Stimulated activated CD8-positive, alpha-beta memory T cell treated with anti-CD3 and anti-CD28 coated beads, Interleukin-2, amount 100 ng/mL, for 48 hours (primary cell): ENCODE results near the gene CCDC88C.
A peak's percentile ranks its signal among the peaks of the same experiment; 100 is the strongest.
"Not testable (repeated sequence)": the region's sequence is repeated elsewhere in the genome, so short reads cannot be mapped to it uniquely, and the experiment has no call there.

Source experiments
- DNase-seq, 2 donors: peaks; one replicate each; pipeline ENCODE4 v3.0.0-alpha.2; 2020; ENCODE audit warnings: low read depth in 2 of 2

CCDC88C gene

DNA sequence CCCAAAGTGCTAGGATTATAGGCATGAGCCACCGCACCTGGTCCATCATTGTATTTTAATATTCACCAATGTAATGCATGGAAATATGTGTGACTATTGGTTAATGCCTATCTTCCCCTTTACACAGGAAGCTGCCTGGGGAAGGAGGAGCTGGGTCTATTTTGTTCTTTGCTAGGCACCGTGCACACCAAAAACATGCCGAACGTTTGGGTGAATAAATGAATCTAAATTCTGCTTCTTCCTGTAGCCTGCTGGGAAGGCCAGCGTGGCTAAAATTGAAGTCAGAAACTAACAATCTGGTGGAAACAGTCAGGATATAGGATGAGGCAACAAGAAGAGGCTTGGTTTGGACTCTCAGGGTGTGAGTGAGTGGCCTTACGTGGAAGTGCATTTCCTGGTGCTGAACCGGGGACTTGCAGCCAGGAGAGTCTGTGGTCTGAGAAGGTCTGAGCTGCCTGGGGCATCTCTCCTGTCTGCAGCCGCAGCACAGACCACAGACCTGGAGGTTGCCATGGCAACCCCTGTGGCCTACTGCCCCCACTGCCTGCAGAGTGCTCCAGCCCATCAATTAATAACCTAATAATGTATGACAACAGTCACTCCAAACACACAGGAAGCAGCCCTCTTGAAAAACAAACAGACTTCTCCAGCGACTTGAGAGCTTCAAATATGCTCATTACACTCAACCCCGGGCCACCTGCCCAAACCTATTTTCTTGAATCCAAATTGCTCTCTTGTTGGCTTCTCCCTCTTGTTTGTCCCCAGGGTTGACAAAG, 167.6 kb downstream of the CCDC88C start:
- DNase-seq = no peak

DNA sequence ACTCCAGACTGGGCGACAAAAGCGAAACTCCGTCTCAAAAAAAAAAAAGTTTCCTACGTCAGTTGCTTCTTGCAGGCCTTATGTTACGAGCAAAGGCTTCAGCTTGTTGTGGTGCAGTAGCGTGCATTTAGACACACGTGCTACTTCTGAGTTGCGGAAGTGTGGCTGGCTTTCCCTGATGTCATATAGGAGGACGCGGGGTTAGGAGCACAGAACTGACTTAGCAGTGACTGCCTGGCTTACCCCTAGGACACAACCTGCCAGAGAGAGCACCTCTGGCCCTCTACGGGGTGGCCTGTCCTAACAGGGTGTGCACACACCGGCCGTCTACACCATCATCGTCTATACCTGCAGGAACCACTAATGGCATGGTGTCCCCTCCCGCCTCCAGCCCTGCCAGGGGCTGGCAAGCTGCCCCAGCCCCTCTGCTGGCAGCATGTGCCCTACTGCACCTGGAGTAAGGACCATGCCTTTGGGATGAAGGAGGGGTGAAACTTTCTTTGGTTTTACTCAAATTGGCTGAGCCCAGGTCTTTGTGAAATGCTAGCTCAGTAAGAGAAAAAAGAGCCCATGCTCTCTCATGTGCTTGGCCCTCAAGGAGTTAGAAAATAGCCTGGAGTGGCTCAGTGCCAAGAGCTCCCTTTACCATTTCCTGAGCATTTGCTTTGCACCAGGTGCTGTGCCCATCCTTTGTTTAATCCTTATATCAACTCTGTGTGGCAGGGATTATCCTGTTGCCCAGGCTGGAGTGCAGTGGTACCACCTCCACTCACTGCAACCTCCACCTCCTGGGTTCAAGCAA, 171.4 kb downstream of the CCDC88C start:
- no peak for DNase-seq

DNA sequence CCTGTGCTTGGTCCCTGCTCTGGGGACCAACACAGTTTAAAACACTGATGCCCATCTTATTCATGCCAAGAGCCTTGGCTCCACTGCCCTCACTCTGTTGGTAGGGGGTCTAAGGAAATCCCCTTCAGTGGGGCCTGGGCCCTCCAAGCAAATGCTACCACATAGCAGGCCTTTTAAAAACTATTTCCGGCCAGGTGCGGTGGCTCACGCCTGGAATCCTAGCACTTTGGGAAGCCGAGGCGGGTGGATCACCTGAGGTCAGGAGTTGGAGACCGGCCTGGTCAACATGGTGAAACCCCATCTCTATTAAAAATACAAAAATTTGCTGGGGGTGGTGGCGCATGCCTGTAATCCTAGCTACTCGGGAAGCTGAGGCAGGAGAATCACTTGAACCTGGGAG, 172.0 kb downstream of the CCDC88C start:
- not testable (repeated sequence) for DNase-seq

DNA sequence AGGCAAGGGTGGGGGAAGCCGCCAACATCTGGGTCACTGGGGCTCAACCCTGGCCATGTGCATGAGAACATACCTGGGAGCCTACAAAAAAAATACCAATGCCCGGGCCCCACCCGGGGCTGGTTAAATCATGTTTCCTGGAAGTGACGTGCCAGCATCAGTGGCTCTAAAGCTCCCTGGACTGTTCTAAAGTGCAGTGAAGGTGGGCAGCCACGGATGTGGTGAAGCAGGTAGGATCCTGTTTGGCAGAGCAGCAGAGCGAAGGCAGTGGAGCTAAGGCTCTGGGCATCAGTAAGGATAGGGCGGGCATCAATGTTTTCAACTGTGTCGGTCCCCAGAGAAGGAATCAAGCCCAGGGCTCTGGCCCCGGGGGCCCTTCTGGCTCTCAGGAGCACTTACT, 172.6 kb downstream of the CCDC88C start:
- DNase-seq = no peak

DNA sequence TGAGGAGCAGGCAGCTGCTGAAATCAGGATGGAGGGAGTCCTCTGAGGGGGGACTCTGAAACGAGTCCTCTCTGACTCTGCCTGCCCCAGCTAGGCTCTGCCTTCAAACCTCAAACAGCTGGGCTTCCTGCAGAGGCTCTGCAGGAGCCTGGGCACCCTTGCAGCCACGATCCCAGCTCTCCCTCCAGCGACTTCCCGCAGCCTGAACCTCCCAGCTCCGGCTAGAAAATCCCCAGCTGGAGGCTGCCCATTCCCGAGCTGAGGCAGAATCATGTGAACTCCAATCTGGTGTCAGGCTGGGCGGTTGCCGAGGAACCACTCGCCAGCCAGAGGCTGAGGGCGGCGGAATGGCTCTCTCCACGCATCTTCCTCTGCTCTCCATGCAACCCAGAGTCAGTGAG, 173.1 kb downstream of the CCDC88C start, which contains the start of gene GPR68:
Gene GPR68 (minus strand): TSS at position 204 of the 401 bp plus-strand sequence. CDS start 9,654 bp downstream, outside the sequence.
- no peak for DNase-seq

DNA sequence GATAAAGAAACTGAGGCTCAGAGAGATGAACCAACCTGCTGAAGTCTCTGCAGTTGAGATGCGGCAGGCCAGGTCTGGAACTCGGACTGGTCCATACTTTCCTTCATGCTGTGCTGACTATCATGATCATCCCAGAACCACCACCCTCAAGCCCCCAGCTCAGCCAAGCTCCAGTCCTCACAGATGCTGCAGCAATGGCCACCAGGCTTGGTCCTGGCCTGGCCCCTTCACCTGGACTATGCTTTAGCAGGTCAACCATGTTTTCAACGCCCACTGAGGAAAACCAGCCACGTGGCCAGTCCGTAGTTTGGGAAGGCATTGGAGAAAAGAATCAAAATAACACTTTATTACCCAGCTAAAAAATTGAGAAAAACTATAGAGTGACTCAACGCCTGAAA, 174.5 kb downstream of the CCDC88C start:
- no peak for DNase-seq

DNA sequence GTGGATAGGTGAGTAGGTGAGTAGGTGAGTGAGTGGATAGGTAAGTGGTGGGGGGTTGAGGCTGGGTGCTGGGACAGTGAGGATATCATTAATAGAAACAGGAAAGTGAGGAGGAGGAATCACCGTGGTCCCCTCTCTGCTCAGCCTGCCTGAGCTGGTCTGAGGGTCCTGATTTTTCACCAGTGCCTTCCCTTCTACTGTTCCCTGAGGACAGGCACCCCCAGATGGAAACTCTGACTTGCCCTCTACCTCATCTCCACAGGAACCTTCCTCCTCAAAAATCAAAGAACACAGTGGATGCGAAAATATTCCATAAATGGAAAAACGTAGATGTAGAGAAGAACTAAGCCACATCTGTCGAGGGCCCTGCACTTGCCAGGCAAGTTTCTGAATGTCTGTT, 175.0 kb downstream of the CCDC88C start:
- DNase-seq = no peak

DNA sequence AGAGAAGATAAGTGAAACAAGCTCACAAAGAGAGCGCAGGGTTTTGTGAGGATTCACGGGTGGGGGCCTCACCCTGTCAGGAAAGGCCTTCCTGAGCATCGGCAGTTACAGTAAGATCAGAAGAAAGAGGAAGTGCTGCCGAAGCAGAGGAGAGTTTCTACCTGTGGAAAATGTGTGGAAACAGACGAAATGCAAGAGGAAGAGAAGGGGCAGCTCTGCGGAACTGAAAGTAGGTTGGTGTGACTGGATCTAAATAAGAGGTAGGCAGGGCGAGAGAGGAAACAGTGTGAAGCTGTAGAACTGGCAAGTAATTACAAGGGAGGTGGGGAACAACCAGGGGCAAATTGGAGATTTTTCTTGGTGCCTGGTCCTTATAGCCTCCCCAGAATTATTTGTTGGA, 175.8 kb downstream of the CCDC88C start:
- DNase-seq = no peak

DNA sequence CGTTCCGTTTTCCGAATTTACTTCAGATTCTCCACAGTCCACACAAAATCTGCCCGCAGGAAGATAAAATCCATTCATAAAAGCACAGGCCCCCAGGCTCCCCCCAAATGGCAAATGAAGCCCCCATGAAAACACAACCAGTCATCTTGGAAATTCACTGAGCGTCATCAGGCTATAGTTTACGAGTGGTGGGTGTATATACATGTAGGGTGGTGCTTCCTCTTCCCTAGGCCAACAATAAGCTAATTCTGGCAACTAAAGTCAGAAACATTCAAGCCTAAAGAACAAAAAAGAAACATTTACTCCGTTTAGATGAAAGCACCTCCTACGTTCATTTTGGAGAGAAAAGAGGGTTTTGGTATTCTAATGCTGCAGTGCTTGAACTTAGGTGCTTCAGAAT, 179.0 kb downstream of the CCDC88C start:
- no peak for DNase-seq

DNA sequence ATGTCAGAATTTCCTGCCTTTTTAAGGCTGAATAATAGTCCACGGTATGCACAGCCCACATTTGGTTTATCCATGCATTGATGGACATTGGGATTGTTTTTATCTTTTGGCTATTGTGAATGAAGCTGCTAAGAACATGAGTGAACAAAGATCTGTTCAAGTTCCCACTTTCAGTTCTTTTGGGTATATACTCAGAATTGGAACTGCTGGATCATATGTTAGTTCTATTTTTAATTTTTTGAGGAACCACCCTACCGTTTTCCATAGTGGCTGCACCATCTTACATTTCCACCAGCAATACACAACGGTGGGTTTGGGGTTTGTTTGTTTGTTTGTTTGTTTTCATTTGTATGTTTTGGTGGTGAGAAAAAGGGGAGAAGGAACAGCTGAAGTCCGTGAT, 179.5 kb downstream of the CCDC88C start:
- no peak for DNase-seq

DNA sequence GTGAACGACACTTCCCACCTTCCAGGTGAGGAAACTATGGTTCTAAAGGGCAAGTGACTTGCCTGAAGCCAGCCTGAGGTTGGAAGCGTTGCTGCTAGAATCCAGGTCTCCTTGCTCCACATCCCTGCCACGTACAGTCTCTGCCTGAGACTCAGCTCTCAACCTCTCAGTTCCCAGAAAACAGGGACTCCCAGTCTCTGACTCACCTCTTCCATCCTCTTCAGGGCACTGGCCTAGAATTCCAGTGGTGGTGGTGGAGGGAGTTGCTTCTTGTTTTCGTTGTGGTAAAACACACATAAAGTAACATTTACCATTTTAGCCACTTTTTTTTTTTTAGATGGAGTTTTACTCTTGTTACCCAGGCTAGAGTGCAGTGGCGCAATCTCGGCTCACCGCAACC, 180.4 kb downstream of the CCDC88C start:
- DNase-seq = no peak

DNA sequence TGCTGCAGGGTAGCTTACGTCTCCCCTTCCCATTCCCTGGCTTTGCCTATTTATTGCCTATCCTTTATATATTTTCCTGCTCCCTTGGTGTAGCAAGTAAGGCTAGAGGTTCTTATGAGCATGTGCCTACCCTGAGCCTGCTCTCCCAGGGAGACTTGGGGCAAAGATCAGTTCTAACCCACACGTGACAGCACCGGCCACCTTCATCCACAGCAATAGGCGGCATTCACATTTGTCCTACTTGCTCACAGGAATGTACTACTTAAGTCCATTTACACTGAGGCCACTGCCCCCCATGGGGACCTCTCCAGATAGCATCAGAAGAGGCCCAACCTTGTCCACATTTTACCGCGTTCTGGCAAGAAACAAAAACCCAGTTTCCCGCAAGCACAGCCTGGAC, 181.8 kb downstream of the CCDC88C start:
- no peak for DNase-seq

DNA sequence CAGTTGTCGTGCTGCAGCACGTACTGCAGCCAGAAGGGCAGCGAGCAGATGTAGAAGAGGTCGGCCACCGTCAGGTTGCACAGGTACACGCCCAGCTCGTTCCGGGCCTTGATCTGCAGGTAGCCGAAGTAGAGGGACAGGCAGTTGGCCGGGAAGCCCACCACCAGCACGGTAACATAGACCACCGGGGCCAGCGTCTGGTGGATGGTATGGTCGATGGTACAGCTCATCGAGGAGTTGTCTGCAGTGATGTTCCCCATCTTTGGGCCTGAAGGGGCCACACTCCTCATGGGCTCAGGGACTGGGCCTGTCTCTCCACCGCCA, 182.9 kb downstream of the CCDC88C start:
- no peak for DNase-seq

DNA sequence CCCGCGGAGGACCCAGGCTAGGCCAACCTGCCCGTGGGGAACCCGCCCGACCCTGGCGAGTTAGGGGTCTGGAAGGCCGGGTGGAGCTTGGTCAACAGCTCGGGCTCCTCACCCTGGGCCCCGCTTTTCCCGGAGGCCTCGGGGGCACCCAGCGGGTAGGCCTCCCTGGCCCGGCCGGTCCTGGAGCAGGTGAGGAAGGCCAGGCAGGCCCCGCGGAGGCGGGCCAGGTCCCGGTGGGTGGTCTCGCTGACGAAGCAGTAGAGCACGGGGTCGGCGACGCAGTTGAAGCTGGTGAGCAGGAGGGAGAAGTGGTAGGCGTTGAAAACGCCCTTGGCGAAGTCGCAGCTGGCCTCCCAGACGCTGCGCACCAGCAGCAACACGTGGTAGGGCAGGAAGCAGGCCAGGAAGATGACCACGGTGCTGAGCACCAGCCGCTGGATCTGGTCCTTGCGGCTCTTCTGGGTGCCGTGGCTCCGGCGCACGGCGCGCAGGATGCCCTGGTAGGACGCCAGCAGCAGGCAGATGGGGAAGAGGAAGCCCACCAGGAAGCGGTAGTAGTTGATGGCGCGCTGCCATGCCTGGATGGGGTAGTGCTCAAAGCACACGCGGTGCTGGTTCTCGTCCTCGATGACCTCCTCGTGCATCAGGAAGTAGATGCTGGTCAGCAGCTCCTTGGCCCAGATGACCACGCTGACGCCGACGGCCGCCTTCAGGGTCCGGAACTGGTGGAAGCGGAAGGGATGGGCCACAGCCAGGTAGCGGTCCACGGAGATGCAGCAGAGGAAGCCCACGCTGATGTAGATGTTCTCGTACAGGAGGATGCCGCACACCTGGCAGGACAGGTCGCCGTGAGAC, 183.5 kb downstream of the CCDC88C start:
- DNase-seq = no peak

DNA sequence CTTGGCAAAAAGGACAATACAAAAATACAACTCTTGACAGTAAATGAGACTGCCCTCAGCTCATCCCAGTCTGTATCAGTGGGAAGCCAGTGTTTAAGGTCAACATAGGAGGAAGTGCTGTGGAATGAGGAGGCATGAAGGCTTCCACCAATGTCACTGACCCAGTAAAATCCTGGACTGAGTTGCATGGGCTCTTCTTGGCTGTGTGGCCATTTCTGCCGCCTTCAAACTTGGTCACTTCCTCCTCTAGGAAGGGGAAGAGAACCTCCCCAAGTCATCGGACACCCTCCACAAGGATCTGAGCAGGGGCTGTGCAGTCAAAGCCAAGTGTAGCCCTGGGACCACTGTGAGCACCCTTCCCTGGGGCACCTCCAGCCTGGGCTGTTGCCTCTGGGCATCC, 185.0 kb downstream of the CCDC88C start:
- DNase-seq = no peak

DNA sequence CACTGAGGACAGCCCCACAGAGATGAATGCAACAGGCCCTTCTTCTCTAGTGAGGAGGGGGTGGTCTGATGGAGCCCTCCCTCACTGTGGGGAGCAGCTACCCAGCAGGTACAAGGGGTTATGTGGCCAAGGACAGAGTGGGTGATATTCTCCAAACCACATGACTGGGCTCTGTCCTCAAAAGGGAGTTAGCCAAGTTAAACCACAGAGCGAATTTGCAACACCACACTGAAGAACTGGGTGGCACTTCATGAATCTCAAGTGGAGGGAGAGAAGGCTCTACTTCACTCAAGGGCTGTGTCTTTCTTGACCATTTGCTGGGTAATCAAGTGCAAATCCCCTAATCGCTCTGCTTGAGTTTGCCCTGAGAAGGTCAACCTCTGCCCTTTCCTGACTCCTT, 185.6 kb downstream of the CCDC88C start:
- no peak for DNase-seq

DNA sequence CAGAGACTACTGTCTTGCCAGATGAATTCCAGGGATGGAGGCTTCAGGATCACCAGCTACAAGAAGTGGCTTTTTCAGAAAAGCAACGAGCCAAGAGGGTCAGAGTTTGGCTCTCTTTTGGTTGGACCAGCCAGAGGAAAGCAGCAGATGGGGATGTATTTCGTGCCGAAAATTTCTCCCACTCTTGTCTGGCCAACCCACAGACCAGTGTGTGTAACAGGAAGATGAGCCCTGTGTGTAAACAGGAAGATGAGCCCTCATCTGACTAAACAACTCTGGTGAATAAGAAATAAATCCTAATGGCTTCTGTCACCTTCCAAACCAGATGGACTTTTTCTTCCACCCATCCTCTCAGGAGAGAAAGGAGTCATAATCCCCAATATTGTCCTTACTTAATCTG, 186.2 kb downstream of the CCDC88C start:
- DNase-seq = no peak

DNA sequence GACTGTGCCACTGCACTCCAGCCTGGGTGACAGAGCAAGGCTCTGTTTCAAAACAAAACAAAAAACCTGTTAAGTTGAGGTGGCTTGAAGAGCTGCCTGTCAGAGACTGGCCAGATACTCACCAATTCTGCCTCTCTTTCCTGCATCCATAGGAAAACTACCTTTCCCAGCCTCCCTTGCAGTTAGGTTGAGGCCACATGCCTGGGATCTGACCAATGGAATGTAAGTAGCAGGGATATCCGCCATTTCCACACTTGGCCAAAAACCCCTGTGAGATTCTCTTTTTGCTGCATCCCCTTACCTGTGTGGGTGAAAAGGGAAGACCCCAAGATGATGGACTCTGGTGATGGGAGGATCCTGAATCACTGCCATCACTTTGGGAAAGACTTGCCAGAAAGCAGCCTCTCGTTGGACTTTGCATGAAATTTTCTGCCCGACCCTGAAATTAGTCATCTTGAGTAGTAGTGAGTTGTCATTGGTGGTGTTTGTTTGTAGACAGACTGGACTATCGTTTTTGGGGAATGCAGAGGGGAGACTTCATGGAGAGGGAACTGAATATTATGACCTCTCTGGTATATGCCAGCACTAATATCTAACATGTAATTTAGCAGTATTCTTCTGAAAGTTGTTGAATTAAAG, 187.1 kb downstream of the CCDC88C start:
- no peak for DNase-seq

DNA sequence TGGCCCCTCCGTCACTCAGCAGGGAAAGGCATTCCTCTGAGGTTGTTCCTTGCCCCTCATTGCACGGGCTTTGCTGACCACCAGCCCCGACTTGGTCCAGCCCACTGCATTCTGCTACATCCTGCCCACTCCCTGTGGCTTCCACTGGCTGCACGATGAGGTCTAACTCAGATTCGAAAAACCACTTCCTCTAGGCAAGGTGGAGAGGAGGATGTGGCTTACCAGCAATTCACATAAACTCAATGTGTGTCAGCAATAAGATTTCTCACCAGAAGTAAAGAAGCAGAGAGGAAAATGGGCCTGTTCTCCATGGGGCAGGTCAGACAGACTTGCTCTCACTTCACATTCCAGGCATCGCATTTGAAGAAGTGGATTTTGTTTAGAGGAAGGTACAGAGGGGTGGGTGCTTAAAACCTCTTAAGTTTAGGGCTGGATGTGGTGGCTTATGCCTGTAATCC, 187.8 kb downstream of the CCDC88C start:
- DNase-seq = no peak

DNA sequence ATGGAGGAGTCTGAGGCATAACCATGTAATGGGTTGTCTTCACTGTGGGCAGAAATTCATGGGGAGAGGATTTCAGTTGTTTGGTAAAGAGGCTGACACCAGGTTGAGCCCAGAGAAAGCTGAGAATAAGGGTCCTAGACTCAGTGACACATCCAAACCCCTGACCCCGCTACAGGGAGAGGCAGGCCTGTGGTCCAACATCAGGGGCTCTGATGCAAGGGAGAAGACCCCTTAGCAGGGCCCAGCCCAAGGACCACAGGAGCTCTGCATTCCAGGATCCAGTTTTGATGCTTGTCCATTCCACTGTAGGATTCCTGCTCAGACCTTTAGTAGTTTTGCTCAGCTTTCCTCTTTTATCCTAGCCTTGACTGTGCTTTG, 188.6 kb downstream of the CCDC88C start:
- DNase-seq = no peak

DNA sequence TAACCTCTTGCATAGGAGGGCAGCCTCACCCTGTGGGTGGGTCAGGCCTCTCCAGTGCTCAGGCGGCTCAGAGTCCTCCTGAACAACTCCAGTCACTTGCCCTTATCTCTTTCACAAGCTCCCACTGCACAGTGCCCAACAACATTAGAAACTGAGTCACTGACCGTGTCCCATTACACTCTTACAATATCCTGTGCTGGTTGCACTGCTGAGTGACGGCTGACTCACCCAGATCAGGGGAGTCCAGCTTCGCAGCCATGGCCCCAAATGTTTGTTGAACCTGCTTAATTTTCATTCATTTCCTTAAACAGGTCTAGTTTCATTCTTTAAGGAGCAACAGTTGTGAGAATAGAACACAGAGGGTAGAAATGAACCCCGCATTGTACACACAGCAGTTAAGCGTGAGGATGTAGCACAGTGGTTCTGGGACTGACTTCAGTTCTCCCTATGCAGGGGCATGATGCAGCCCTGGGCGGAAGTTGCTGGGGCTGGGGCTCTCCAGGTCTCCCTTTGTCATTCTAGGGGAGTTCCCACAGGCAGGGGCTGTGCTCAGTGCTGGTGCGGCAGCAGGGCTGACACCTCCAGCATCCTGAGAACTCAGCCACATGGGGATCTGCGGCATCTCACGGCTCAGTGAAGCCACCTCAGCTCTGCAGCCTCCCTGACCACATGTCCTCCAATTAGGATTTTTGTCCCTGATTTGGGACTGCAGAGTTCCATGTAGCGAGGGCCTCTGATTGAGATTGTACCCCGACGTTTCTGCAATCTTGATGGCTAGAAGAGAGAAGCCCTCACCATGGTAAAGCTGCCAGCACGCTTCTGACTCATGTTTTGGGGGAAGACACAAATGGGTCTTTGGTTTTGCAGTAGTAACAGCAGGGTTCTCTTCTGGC, 189.3 kb downstream of the CCDC88C start:
- DNase-seq = peak; percentile 77 to 80
